HG03095 (cell line): ENCODE results near the gene MAZ.
A peak's percentile ranks its signal among the peaks of the same experiment; 100 is the strongest.
"Not testable (repeated sequence)": the region's sequence is repeated elsewhere in the genome, so short reads cannot be mapped to it uniquely, and the experiment has no call there.

ENCODE experiments used
- ATAC-seq: cut with Tn5 transposase; IDR thresholded peaks from one replicate; pipeline ENCODE4 v1.9.1; 2021; ENCODE audit warnings: moderate library complexity; ENCODE audit not compliant: unreplicated experiment

MAZ gene

DNA sequence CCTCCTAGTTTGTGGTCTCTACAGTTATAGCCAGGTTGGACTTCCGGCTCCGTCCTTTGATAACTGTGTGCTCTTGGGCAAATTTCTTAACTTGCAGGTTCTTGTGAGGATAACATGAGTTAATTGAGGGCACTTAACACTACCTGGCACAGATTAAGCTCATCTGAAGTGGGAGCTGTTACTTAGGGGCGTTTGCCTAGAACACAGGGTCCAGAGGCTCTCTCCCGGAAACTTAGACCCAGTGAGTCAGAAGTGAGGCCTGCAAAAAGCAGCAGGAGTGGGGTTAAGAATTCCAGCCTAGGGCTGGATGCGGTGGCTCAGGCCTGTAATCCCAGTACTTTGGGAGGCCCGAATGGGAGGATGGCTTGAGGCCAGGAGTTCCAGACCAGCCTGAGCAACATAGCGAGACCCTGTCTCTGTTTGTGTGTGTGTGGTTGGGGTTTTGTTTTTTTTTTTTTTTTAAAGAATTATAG is 15.3 kb downstream of the MAZ start:
- ATAC-seq: no peak

DNA sequence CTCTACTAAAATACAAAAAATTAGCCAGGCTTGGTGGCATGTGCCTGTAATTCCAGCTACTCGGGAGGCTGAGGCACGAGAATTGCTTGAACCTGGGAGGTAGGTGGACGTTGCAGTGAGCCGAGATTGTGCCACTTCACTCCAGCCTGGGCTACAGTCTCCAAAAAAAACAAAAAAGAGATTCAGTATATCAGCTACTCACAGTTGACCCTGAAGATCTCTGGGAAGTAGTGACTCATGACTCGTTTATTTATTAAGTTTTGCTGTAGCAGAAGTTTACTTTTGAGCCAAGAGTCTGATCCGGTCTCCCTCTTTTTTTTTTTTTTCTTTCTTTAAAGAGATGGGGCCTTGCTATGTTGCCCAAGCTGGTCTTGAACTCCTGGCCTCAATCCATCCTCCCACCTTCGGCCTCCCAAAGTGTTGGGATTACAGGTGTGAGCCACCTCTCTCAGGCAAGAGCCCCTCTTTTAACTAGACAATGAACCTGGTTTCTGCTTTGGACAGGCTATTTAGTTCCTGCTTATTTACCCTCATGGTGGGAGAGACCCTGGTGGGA is 18.3 kb downstream of the MAZ start:
- ATAC-seq: no peak

DNA sequence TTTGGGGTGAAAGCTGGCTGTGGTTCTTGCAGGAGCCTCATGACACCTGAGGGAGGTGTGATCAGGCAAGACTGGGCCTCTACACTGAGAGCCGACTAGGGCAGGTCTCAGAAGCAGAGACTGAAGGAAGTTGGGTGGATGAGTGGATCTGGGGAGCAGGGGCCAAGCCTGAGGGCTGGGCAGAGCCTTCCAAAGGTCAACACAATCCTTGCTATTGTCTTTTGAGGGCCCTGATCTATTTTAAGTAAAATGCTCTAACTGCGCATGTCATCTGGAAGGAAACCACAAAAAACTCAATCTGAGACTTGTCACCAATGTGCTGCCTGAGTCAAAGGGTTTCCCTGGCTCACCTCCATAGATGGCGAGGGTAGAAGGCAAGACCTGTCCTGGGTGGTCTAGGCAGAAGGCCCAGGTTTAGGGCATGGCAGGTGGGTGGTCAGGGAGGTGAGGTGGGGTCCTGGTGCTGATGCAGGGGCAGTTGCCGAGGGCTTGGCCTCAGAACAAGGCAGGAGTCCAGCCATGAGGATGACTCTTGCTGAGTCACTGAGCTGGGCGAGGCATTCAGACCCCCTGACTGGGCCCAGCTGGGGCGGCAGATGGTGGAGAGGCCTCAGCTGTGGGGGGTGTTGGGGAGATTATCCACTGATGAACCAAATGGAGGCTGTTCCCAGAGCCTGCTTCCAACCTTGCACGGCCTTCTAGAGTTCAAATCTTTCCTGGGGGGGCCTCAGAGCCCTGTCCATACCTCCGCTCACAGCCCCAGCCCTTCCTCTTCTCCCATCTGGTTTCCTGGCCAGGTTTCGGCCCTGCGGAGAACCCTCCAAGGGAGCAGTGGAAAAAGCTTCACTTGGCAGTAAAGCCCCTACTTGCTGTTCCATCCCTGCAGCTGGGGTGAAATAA is 19.1 kb downstream of the MAZ start:
- ATAC-seq: no peak

DNA sequence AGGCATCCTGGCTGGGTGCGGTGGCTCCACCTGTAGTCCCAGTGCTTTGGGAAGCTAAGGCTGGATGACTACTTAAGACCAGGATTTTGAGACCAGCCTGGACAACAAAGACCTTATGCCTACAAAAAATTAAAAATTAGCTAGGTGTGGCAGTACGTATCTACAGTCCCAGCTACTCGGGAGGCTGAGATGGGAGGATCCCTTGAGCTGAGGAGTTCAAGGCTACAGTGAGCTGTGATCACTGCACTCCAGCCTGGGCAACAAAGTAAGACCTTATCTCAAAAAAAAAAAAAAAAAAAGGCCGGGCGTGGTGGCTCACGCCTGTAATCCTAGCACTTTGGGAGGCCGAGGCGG is 20.0 kb downstream of the MAZ start:
- ATAC-seq: no peak

DNA sequence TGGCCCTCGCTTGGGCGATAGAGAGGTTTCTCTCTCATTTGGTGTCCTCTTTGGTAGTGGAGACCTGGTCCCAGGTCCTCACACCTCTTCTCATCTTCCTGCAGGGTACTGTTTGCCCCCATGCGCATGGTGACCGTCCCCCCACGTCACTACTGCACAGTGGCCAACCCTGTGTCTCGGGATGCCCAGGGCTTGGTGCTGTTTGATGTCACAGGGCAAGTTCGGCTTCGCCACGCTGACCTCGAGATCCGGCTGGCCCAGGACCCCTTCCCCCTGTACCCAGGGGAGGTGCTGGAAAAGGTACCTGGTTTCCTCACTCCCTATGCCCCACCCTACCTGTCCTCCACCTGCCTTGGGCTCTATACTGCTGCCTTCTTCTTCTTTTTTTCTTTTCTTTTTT is 24.4 kb downstream of the MAZ start:
- no peak for ATAC-seq

DNA sequence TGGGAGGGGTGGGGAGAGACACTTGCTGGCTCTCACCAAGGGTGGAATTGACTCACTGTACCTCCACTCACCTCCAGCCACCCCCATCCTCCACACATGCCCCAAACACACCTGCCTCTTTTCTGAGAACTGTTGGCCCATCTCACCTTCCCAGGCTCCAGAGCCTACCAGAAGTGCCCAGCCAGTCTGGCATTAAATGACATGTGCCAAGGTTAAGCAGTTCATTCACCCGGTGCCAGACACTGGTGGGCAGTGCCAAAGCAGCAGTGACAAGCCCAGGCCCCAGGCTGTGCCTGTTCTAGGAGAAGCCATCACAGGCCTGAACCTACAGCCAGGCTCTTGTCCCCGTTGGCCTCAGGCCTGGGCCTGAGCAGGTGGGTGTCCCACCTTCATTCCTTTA is 25.2 kb downstream of the MAZ start:
- ATAC-seq: no peak

DNA sequence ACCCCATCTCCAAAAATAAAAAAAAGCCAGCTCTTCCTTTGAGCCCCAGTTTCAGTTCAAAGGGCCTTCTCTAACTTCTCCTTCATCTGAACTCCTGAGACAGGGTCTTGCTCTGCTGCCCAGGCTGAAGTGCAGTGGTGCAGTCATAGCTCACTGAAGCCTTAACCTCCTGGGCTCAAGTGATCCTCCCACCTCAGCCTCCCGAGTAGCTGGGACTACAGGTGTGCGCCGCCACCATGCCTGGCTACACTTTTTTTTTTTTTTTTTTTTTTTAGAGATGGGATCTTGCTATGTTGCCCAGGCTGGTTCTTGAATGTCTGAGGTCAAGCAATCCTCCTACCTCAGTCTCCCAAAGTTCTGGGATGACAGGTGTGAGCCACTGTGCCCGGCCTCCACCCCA is 26.9 kb downstream of the MAZ start:
- ATAC-seq: not testable (repeated sequence)

DNA sequence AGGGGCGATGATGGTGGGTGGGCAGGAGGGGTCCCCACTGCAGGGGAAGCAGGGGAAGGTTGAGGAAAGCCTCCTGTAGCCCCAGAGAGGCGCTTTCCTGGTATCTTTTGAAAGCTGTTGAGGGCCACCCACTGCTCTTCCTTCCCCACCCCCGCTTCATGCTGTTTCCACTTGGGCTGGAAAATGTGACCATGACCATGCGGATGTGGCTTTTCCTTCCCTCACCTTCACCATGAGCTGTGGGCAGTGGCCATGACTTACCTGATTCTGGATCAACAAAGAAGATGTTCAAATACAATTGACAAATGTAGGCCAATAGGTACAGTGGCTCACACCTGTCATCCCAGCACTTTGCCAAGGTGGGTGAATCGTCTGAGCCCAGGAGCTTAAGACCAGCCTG is 27.8 kb downstream of the MAZ start:
- no peak for ATAC-seq

DNA sequence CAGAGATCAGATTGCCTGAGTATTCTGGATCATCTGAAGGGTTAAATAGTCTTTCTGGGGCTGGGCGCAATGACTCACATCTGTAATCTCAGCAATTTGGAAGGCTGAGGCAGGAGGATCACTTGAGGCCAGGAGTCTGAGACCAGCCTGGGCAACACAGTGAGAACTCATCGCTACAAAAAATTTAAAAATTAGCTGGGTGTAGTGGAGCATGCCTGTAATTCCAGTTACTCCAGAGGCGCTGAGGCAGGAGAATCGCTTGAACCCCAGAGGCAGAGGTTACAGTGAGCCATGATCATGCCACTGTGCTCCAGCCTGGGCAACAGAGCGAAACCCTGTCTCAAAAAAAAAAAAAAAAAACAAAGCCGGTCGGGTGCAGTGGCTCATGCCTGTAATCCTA is 29.6 kb downstream of the MAZ start:
- ATAC-seq: no peak

DNA sequence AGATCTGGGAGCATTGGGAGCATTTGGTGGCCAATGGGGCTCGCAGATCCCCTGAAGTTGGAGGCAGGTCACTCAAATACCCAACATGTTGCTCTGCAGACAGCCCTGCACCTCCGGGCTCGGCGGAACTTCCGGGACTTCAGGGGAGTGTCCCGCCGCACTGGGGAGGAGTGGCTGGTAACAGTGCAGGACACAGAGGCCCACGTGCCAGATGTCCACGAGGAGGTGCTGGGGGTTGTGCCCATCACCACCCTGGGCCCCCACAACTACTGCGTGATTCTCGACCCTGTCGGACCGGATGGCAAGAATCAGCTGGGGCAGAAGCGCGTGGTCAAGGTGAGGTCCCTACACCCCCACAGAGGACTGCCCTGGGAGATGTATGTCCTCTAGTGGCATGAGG is 30.3 kb downstream of the MAZ start:
- no peak for ATAC-seq

DNA sequence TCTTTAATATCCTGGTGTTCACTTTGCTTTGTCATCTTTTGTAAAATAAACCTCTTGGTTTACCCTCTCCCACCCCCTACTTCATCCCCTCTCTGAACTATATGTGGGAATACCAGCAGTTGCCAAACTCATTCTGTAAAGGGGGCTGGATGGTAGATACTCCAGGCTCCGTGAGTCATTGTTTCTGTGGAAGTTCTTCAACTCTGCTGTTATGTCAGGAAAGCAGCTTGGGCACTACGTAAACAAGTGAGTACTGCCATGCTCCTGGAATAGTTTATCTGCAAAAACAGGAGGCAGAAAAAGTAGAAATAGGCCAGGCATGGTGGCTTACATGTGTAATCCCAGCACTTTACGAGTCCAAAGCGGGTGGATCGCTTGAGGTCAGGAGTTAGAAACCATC is 31.5 kb downstream of the MAZ start:
- no peak for ATAC-seq

DNA sequence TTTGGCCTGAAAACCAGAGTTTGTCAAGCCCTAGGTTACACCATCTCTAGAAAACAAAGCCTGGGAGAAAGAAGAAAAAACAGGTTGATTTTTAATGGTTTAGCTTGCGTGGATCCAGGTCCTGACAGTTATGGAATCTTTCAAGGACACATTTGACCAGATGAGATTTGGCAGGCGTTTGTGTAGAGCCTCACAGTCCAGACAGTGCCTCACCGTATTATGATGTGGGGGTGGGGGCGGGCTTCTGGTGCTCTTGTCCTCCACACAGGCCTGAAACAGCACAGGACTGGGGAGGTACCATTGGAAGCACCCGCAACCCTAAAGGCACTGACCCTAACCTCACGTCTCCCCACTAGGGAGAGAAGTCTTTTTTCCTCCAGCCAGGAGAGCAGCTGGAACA is 33.5 kb downstream of the MAZ start:
- ATAC-seq: no peak

DNA sequence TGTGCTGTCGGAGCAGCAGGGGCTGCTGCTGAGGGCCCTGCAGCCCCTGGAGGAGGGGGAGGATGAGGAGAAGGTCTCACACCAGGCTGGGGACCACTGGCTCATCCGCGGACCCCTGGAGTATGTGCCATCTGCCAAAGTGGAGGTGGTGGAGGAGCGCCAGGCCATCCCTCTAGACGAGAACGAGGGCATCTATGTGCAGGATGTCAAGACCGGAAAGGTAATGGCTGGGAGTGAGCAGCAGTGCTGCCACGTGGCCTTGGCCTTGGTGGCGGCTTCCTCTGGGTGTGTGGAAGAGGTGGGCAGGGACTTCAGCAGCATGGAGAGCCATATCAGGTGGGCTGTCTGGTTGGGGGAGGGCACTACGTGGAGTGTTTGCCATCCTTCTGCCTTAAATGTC is 33.9 kb downstream of the MAZ start:
- no peak for ATAC-seq

DNA sequence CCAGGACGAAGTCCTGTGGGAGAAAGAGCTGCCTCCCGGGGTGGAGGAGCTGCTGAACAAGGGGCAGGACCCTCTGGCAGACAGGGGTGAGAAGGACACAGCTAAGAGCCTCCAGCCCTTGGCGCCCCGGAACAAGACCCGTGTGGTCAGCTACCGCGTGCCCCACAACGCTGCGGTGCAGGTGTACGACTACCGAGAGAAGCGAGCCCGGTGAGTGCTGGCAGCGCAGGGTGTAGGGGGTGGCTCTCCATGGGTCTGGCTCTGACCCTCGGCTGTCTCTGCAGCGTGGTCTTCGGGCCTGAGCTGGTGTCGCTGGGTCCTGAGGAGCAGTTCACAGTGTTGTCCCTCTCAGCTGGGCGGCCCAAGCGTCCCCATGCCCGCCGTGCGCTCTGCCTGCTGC is 35.3 kb downstream of the MAZ start:
- ATAC-seq: no peak

DNA sequence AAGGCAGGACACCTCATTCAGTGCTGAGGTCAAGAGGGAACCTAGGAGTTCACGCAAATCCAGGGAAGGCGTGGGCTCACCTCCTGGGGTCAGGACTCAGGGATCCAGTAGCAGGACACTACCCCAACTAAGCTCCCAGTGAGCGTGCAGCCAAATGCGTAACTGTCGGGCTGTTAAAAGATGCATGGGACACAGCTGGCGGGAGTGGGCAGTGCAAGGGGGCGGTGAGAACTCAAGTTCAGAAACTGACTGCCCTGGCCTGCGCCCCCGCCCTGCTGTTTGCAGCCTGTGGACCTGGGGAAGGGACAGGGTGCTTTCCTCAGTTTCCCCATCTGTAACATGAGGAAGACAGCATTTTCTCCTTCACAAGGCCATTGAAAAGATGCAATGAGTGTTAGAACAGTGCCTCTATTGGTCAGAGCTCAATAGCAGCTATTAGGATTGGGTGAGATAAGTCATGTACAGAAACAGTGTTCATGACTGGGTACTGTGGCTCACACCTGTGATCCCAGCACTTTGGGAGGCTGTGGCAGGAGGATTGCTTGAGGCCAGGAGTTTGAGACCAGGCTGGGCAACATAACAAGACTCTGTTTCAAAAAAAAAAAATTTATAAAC is 36.5 kb downstream of the MAZ start:
- ATAC-seq: no peak

DNA sequence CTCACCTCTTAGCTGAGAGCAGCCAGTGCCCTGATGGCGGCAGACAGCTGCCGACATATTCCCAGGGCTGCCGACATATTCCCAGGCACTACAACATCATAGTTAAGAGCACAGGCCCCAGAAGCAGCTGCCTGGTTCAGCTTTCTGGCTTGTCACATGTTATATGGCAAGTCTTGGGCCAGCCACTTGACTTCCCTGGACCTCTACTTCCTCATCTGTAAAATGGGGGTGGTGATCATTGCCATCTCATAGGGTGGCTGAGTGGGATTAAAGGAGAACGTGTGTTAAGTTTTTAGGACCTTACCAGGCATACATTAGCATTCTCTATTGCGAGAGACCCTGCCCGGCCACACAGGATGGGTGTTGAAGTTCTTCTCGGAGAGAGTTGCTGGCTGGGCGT is 37.6 kb downstream of the MAZ start:
- ATAC-seq: no peak

DNA sequence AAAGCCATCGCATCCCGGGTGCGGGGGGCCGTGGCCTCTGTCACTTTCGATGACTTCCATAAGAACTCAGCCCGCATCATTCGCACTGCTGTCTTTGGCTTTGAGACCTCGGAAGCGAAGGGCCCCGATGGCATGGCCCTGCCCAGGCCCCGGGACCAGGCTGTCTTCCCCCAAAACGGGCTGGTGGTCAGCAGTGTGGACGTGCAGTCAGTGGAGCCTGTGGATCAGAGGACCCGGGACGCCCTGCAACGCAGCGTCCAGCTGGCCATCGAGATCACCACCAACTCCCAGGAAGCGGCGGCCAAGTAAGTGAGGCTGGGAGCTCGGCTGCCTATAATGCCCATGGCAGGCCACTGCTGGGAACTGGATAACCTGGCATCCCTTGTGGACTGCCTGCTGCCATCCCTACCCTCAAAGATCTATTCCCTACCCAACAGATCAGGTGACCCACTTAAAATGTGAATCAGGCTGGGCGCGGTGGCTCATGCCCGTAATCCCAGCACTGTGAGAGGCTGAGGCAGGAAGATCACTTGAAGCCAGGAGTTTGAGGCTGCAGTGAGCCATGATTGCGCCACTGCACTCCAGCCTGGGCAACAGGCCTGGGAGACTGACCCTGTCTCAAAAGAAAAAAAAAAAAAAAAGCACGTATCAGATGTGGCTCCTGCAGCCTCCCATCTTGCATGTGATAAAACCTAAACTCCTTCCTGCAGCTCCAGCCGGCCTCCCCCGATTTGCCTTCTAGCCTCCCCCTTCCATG is 38.4 kb downstream of the MAZ start:
- ATAC-seq: no peak

DNA sequence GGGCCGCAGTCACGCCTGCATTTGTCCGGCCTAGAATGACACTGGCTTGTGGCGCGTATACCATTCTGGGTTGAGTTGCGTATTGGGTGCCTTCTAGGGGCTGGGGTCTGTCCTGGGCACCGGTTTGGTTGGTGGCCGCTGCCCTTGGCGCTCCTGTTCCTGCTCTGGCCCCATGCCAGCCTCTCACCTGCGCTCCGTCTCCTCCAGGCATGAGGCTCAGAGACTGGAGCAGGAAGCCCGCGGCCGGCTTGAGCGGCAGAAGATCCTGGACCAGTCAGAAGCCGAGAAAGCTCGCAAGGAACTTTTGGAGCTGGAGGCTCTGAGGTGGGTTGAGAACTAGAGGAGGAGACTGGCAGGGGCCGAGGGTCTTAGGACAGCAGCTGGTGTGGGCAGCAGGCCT is 39.3 kb downstream of the MAZ start:
- ATAC-seq: no peak

DNA sequence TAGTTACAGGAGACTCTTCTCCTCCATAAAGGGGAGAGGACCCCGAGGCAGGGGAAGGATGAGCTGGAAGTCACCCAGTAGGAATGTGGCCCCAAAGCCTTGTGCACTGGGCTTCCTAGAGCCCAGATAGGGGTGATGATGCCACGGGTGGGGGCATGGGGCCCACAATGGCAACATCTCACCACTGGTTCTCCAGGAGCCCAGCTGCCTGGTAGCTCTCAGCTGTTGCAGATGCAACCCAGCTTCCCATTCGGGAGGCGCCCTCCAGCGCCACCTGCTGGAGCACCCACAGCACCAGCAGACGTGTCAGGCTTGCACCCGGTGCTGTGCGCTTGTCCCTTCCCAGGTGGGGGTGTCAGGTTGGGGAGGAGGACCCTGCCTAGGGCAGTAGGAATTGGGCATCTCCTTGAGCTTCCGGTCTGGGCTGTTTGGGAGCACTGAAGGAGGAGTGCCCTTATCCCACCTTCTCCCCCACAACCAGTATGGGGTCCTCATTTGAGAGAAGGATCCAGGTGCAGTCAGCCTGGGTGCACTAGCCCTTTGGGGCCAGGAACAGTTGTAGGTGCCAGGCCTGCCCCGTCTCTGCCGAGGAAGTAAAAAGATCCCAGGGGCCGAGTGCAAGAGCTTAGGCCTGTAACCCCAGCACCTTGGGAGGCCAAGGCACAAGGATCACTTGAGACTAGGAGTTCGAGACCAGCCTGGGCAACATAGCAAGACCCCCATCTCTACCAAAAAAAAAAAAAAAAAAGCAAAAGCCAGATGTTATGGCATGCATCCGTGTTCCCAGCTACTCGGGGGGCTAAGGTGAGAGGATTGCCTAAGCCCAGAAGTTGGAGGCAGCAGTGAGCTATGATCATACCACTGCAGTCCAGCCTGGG is 42.3 kb downstream of the MAZ start:
- ATAC-seq: peak; percentile 60

DNA sequence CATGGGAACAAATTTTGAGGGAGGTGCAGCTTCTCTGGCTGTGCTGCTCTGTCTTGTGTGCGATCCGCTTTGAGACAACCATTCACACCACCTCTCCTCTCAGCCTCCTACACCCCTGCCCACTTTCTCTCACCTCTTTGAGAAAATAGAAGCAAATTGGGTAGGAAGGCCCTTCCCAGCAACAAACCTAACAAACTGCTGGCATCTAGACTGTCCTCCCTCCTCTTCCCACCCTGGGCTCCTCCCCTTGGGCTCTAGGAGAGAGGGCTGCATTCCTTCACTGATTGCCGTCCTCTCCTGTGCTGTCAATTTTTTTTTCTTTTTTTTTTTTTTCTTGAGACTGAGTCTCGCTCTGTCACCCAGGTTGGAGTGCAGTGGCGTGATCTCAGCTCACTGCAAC is 43.2 kb downstream of the MAZ start:
- no peak for ATAC-seq

DNA sequence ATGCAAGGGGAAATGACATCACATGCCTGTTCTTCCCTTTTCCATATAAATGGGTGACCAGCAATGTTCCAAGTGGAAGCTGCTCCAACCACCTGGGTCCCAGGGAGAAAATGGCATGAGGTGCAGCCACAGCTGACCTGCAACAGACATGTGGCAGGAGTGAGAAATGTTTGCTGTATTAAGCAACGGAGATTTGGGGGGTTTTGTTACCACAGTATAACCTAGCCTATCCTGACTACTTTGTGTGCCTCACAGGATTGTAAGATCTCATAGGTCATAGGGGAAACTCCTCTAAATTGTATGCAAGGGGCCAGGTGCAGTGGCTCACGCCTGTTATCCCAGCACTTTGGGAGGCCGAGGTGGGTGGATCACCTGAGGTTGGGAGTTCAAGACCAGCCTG is 44.7 kb downstream of the MAZ start:
- ATAC-seq: no peak
